RWPE2 (cell line): Measurements from ENCODE around the gene RGL3.

Experiments
- ATAC-seq: fragments of 200-7000 bp; cut with Tn5 transposase; 3 replicates; pipeline ENCODE4 v1.9.1; 2021; ENCODE audit warnings: low read depth
- DNase-seq: peaks from one replicate; pipeline ENCODE4 v3.0.0-alpha.2; 2020; ENCODE audit warnings: low spot score
- H3K27ac ChIP-seq: fragments of 450-650 bp; 2 replicates; pipeline ENCODE4 v1.5.1; 2017; ENCODE audit warnings: mild to moderate bottlenecking; ENCODE audit not compliant: poor library complexity, severe bottlenecking
- H3K27me3 ChIP-seq: fragments of 250-450 bp; sonication (Bioruptor Pico); 2 replicates; pipeline ENCODE4 v1.5.1; 2021; ENCODE audit warnings: mild to moderate bottlenecking, moderate library complexity; ENCODE audit not compliant: insufficient read depth, poor library complexity, severe bottlenecking
- H3K36me3 ChIP-seq: fragments of 250-450 bp; sonication (Bioruptor Pico); 2 replicates; pipeline ENCODE4 v1.5.1; 2020; ENCODE audit warnings: low read depth, mild to moderate bottlenecking, moderate library complexity
- H3K4me1 ChIP-seq: fragments of 250-450 bp; sonication (Bioruptor Pico); 2 replicates; pipeline ENCODE4 v1.5.1; 2021; ENCODE audit warnings: mild to moderate bottlenecking, moderate library complexity; ENCODE audit not compliant: insufficient read depth, poor library complexity, severe bottlenecking
- H3K4me3 ChIP-seq: fragments of 250-450 bp; sonication (Bioruptor Pico); 2 replicates; pipeline ENCODE4 v1.5.1; 2021; ENCODE audit warnings: mild to moderate bottlenecking, moderate library complexity; ENCODE audit not compliant: severe bottlenecking
- H3K9me3 ChIP-seq: fragments of 250-450 bp; sonication (Bioruptor Pico); 2 replicates; pipeline ENCODE4 v1.5.1; 2021; ENCODE audit warnings: mild to moderate bottlenecking, moderate library complexity; ENCODE audit not compliant: severe bottlenecking
- CTCF ChIP-seq: fragments of 450-650 bp; IDR thresholded peaks from one replicate; pipeline ENCODE4 v1.5.1; 2017; ENCODE audit warnings: mild to moderate bottlenecking, moderate library complexity; ENCODE audit not compliant: poor library complexity, severe bottlenecking

Gene RGL3

GRCh38 chr19:11390933-11391680, 28.0 kb downstream of the RGL3 start:
- Histone ChIP-seq H3K36me3 (no peaks in the 10 kb centered on the region), H3K27me3 (no peaks in the 10 kb centered on the region), H3K4me3 (no peak overlapping the region), H3K4me1 (no peaks in the 10 kb centered on the region), H3K9me3 (no peaks in the 10 kb centered on the region), H3K27ac (no peak overlapping the region)
- ATAC-seq, result no peak
- no peak for TF ChIP-seq CTCF
- no peak for DNase-seq

GRCh38 chr19:11390359-11390758, 28.8 kb downstream of the RGL3 start:
- H3K27ac ChIP-seq, result no peak overlapping the region
- H3K4me3 ChIP-seq, result no peak overlapping the region
- no peaks in the 10 kb centered on the region for H3K27me3 ChIP-seq
- DNase-seq, result no peak
- H3K9me3 ChIP-seq, result no peaks in the 10 kb centered on the region
- H3K4me1 ChIP-seq, result no peaks in the 10 kb centered on the region
- ATAC-seq, result no peak
- TF ChIP-seq CTCF, result no peak
- H3K36me3 ChIP-seq, result no peaks in the 10 kb centered on the region

- Histone ChIP-seq H3K4me3 (no peak overlapping the region), H3K27ac (no peak overlapping the region), H3K27me3 (no peaks in the 10 kb centered on the region), H3K4me1 (no peaks in the 10 kb centered on the region), H3K36me3 (no peaks in the 10 kb centered on the region), H3K9me3 (no peaks in the 10 kb centered on the region)
- DNase-seq (no peak), ATAC-seq (no peak)
- TF ChIP-seq CTCF, result no peak
Measured at GRCh38 chr19:11387162-11388034, 31.7 kb downstream of the RGL3 start.

GRCh38 chr19:11384778-11385129, 34.4 kb downstream of the RGL3 start:
- no peak for TF ChIP-seq CTCF
- Histone ChIP-seq H3K4me1 (peaks cover 3% of the 10 kb centered on the region), H3K4me3 (no peak overlapping the region), H3K36me3 (no peaks in the 10 kb centered on the region), H3K27me3 (no peaks in the 10 kb centered on the region), H3K9me3 (no peaks in the 10 kb centered on the region), H3K27ac (no peak overlapping the region)
- DNase-seq, result no peak
- ATAC-seq, result no peak

- H3K9me3 ChIP-seq, result no peaks in the 10 kb centered on the region
- no peak overlapping the region for H3K27ac ChIP-seq
- peaks cover 7% of the 10 kb centered on the region for H3K4me1 ChIP-seq
- DNase-seq (no peak), ATAC-seq (no peak)
- no peaks in the 10 kb centered on the region for H3K27me3 ChIP-seq
- no peaks in the 10 kb centered on the region for H3K36me3 ChIP-seq
- TF ChIP-seq CTCF, result no peak
- peak overlapping the region; percentile 38 for H3K4me3 ChIP-seq
Measured at GRCh38 chr19:11383706-11384048, 35.4 kb downstream of the RGL3 start.
